GM21423 (cell line): ENCODE measurements around the gene RBM14.
"Not testable (repeated sequence)": the region's sequence is repeated elsewhere in the genome, so short reads cannot be mapped to it uniquely, and the experiment has no call there.

Experiments used
- ATAC-seq: cut with Tn5 transposase; IDR thresholded peaks from one replicate; pipeline ENCODE4 v1.9.1; 2021; ENCODE audit warnings: mild to moderate bottlenecking, moderate library complexity; ENCODE audit not compliant: unreplicated experiment

RBM14 gene

DNA sequence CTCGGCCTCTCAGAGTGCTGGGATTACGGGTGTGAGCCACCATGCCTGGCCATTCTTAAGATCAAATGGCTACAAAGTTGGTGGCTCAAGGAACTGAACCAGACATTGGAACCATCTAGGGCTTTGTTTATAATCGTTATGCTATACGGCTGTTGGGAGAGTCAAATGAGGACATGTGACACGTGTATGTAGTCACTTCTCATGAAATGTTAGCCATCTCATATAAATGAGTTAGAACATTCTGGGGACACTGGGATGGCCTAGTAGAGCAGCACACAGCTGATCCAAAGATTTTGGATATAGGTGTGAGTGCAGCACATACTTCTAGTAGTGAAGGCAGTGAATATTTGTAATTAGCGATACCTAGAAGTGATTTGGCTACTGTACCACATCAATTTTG, 15.5 kb downstream of the RBM14 start:
- no peak for ATAC-seq

DNA sequence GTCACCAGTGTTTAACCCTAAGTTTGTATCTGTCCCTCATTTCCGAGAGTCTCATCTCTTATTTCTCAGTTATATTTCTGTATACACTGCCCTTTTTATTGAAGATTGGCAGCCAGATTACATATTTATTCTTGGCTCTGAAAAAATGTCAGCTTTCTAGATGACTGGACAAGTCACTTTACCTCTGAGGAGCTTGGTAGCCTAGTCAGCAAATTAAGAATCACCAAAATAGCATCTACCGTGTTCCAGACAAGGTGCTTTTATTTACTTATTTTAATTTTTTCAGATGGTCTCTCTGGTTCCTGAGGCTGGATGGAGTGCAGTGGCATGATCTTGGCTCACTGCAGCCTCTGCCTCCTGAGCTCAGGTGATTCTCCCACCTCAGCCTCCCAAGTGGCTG, 16.5 kb downstream of the RBM14 start:
- ATAC-seq, result no peak

DNA sequence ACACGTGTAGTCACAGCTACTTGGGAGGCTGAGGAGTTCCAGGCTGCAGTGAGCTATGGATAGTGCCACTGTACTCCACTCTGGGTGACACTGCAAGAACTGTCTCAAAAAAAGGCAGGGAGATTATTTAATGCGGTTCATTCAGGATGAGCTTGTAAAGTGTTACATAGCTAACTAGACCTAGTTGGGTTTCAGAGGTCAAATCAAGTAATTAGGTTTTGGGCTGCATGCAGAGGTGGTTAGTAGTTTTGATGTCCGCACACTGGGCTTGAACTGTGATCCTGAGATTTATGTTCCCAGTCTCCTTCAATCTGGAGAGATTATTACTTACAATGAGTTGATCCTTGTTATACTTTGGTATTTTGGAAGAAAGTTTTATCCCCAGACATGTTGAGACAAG, 20.0 kb downstream of the RBM14 start:
- no peak for ATAC-seq

DNA sequence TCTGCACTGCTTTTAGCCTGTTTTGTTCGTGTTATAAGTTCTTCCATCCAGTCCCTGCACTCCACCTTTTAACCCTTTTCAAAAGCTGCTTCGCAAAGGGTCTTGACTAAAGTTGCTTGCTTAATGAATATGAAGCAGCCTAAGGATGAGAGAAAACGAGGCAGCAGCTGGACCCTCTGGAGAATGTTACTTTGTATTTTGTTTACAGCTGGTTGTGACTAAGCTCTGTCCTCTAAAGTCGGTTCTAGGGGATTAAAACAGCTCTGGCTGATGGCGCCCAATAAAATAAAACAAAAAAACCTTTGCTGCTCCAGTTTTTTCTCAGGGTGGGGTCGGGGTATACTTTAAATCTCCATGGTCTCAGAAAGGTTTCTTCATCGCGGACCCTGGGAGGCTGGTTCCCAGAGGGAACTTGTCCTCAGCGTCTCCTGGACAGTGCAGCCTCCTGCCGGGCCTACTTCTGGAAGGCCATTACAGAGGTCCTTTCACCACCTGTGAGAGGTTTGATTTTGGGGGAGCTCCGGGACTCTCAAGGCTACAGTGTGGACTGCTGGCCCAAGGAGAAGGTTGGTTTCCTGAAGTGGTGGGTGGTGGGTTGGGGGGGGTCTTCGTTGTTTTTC, 21.2 kb downstream of the RBM14 start:
- ATAC-seq, result no peak

DNA sequence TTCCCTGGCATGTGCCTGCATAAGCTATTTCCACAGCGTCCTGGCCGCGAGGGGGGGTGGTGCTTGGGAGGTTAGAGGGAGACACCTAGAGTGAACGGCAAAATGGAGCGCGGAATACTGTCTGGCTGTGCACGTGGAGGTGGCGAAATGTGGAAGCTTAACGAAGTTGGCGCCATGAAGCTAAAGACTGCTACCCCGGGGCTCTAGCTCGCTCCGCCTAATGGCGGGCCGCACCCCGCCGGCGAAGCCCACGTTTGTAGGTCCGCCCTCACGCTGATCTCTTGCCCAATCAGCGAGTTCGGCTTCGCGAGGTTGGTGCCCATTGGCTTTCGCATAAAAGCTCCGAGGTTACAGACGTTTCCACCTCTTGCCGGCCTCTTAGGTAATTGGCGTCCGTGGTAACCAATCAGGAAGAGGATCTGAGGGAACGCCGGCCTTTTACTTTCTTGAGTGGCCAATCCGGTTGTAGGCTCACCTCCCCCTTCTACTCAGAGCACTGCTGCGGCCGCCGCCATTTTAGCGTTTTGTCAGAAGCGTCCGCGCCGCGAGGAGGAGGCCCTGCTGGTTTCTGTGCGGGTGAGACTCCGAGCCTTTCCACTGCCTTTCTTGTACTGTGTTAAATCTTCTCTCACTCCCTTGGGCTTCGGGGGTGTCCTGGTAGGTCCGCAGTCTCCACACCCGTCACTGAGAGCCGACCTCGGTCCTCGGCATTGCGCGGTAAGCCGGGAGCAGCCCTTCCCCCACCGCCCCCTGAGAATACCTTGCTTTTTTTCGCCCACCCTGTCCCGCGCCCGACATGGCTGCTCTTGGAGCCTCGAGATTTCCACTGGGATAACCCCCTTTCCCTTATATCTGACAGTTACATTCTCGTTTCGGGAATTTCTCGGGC, 22.0 kb downstream of the RBM14 start, which contains the start of gene RBM4:
Gene RBM4 (plus strand): TSS at position 527 of the 889 bp plus-strand sequence. CDS start 1,009 bp downstream, outside the sequence.
- peak; percentile 94 for ATAC-seq

DNA sequence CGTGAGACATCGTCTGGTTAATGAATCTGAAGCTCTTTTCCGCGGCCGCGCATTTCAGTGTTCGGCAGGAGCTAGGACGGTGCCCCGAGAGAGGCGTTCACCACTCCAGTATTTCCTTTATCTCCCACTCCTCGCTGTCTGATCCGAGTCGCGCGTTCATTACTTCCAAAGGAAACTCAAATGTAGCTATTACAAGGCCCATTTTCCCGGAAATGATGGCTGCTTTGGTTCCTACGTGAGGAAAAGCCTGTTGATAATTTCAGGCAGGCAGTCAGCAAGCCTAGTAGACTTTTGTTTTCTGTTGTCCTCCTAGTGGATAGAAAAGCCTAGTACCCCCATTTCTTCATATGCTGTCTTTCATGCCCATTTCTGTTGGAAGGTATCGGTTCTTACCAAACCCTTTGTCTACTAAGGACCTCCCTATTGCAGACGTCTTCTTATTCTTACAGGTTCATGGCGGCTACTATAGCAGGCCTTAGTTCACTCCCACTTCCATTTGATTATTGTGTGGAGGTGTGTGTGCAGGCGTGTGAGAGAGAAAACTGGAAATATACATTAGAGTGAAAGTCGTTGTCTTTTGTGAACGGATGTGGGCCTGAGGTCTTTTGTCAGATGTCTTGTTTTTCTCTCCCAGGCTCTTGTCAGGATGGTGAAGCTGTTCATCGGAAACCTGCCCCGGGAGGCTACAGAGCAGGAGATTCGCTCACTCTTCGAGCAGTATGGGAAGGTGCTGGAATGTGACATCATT, 22.8 kb downstream of the RBM14 start:
- no peak for ATAC-seq

DNA sequence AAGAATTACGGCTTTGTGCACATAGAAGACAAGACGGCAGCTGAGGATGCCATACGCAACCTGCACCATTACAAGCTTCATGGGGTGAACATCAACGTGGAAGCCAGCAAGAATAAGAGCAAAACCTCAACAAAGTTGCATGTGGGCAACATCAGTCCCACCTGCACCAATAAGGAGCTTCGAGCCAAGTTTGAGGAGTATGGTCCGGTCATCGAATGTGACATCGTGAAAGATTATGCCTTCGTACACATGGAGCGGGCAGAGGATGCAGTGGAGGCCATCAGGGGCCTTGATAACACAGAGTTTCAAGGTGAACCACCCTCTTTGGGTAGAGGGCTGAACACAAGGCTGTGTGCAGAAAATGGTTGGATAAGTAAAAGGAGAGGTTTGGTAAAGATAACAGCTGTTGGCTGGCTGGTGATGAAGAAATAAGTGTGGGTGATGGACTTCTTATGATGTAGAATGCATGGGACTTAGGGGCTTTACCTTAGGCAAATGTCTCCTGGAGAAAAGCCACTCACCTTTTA, 23.4 kb downstream of the RBM14 start:
- ATAC-seq, result not testable (repeated sequence)

DNA sequence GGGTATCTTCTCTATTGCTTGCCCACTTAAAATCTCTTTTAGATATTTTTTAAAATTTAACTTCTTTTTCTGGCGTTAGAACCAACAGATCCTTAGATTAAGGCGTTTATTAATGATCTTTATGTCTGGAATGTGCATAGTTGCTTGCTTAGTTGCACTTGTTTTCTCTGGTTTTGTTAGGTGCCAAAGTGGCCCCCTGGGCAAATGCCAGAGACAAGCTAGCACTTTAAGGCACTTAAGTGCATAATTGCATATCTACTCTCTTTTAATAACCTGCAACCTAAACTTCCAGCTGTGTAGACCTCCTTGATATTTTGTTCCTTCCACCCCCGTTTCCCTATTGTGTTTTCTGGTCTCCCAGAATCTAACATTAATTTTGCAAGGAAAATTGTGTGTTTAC, 25.4 kb downstream of the RBM14 start:
- ATAC-seq, result no peak

DNA sequence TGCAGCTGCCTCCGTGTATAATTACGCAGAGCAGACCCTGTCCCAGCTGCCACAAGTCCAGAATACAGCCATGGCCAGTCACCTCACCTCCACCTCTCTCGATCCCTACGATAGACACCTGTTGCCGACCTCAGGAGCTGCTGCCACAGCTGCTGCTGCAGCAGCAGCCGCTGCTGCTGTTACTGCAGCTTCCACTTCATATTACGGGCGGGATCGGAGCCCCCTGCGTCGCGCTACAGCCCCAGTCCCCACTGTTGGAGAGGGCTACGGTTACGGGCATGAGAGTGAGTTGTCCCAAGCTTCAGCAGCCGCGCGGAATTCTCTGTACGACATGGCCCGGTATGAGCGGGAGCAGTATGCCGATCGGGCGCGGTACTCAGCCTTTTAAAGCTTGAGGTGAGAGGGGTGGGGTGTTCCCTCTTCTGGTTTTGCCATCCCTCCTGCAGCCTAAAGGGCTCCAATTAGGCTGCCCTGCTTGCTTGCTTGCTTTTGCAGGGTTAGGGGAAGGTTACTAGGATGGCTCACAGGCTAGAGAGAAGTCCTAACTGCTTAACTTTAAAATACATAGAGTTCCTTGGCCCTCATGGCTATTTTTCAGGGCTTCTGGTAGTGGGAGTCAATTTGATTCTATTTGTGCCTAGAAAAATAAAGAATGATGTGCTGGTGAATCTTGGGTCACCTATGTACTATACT, 27.5 kb downstream of the RBM14 start:
- ATAC-seq, result no peak

DNA sequence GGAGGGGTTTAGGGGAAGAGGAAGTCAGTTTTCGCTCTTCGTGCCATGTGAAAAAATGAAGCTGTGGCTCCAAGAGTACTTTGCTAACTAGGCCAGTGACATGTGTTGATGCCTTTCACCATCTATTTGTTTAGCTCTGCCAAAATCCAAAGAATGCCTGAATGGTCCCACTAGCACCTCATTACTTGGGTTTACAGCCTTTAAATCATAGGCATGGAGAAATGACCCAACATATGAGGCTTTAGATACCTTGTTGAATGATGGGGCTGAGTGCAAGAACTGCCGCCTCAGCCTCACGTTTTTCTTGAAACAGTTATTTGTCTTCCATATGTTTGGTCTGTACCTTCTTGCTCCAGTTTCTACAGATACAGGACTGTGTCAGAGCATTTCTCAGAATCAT, 30.4 kb downstream of the RBM14 start:
- no peak for ATAC-seq

DNA sequence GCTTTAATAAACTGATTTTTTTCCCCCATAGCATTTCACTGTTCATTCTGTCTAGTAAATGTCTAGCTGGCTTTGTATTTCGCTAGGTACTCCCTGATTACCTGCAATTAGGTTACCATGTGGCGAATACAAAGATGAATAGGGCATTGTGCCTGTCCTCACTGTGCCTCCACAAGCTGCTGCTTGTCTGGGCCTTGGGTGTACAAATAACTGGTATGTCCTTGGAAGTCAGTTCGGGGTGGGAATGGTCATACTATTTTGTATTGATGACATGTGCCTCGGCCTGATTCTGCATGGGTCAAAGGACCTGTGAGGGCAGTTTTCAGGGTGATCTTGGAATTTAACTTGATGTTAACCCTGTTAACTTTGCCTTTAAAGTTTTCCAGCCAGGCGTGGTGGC, 33.5 kb downstream of the RBM14 start:
- no peak for ATAC-seq

DNA sequence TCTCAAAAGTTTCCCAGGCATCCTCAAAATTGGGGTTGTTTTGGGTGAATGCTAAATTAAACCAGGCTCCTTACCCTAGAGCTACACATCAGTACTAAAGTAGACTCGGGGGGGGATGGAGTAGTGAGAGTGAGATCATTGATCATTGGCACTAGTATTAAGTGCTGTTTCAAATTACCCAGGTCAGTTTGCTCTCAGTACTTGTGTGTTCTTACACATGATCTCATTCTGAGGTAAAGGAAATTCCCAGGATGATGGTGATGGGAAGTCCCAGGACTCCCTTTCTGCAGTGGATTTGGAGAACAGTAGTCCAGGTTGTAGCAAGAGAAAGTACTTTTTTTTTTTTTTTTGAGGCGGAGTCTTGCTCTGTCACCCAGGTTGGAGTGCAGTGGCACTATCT, 34.6 kb downstream of the RBM14 start:
- no peak for ATAC-seq

DNA sequence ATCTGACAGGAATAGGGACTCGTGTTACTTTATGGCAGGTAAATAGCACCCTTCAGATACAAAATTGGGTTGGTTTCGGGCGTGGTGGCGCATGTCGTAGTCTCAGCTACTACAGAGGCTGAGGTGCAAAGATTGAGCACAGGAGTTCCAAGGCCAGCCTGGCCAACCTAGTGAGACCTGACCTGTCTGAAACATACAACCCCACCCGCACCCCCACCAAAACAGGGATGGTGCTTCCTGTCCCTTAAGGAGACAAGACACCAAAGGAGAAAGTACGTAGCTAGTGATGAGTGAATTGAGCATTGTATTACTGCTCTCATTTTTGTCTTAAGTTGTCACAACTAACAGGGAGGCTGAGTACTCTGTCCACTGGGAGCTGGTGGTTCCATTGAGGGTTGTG, 36.2 kb downstream of the RBM14 start:
- no peak for ATAC-seq

DNA sequence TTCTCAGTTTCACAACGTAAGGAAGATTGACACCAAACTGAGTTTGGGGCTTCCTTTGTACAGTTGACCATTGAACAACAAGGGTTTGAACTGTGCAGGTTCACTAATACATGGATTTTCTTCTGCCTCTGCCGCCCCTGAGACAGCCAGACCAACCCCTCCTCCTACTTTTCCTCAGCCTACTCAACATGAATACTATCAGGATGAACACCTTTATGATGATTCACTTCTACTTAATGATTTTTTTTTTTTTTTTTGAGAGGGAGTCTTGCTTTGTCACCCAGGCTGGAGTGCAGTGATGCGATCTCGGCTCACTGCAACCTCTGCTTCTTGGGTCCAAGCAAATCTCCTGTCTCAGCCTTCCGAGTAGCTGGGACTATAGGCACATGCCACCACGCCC, 36.7 kb downstream of the RBM14 start:
- ATAC-seq, result no peak

DNA sequence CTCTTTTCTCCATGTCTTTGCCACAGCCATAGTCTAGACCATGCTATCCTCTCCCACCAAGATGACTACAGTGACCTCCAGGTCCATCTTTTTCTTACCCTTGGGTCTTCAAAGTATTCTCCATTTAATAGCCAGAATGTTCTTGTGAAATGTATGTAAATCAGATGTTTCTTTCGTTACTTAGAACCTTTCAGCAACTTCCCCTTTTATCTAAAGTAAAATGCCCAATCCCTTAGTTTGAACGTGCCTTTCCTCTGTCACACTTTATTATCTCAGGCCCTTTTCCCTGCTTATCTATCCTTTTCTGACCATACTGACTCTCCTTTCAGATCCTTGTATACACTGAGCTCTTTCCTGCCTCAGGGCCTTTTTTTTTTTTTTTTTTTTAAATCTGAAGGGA, 43.3 kb downstream of the RBM14 start:
- ATAC-seq, result no peak

DNA sequence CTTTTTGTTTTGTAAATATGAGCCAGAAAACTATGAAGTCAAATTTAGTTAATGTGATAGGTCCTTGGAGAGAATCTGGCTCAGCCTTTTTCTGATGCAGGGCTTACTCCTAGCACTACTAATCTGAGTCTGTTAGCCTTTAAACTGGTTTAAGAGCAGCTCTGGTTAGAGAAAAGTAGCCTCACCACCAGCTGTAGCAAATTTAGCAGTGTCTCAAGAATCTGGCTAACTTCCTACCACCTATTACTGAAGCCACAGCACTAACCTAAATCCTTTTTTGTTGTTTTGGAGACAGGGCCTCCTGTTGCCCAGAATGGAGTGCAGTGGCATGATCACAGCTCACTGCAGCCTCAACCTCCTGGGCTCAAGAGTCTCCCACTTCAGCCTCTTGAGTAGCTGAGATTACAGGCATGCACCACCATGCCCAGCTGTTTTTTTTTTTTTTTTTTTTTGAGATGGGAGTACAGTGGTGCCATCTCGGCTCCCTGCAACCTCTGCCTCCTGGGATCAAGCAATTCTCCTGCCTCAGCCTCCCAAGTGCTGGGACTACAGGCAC, 47.4 kb downstream of the RBM14 start:
- no peak for ATAC-seq

DNA sequence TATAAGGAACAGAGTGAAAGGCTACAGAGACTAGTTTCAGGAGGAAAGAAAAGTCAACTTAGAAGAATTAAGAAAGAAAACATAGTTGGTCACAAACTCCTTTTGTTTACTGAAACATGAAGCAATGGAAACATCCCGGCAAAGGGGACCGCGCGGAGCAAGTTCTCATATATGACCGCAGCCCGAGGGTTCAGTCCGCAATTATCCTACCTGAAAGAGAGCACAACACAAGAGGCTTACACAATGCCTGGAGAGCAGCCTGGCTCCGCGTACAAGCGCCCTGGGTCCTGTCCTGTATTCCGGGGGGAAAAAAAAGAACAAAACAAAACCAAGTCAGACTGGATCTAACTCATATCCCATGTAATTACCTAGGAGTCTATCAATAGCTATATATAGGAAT, 48.9 kb downstream of the RBM14 start:
- ATAC-seq, result no peak

DNA sequence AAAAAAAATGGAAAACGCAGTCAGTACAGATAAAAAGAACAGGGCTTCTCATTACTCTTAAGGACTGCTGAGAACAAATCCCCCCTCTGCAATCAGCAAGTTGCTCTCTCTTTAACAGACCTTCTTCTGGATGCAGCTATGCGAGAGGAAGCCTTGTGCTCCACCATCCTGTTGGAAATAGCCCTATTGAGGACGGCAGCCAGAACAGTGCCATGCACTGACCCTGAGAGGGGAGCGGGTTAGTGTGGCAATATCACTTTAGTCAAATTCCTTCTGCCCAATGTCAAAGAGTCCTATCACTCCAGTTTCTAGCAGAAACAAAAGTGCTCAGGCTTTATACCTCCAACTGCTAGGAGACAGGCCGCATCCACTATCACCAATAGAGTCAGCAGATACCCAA, 54.4 kb downstream of the RBM14 start:
- no peak for ATAC-seq

DNA sequence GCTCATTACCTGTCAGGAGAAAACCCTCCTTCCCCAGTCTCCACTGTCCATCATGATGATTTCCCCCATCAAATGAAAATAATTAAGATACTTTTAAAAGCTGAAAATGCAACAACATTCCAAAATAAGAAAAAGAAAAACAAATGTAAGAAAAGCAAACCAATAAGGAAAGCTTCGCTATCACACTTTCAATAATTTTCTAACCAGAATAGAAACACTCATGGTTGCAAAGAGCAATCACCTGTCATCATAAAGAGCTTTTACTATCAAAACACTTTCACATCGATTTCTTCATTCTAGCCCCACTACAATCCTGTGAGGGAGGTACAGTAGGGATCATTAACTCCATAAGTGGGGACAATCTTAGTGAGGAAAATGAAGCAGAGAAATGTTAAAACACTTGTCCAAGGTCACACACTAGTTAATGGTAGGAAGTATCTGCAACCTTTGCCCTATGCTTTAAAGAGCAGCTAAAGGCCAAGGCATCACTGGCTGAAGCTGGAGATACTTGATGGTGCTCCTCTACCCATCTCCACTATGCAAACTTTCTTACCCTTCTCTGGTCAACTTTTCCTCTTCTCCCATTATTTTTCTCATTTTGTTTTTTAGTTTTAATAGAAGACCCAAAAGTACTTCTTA, 58.7 kb downstream of the RBM14 start:
- ATAC-seq, result no peak

DNA sequence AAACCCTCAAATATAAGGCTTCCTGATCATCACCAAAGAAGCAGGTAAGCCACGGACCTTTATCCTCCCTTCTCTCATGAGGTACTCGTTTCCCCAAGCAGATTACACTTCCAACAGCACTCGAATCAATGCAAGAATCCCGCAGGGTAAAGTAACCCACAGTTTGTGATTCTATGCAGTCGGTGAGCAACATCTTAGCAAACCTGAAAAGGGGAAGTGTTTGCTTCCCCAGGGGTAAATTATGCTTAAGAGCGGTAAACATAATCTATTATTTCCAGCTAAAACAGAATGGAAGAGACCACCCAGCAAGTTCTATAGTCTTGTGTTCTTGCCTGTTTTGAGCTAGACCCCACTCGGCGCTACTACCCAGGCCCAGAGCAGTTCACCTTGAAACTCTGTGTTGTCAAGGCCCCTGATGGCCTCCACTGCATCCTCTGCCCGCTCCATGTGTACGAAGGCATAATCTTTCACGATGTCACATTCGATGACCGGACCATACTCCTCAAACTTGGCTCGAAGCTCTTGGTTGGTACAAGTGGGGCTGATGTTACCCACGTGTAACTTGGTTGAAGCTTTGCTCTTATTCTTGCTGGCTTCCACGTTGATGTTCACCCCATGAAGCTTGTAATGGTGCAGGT, 60.0 kb downstream of the RBM14 start:
- ATAC-seq, result no peak
